Measurements from ENCODE around the gene HNRNPUL1.
"Not testable (repeated sequence)": the region's sequence is repeated elsewhere in the genome, so short reads cannot be mapped to it uniquely, and the experiment has no call there.

Gene HNRNPUL1

GRCh38 chr19:41273076-41273475, 8.9 kb downstream of the HNRNPUL1 start:
- no peak for TF ChIP-seq CTCF (IDR thresholded peaks at IDR 0.05; ENCODE audit: low read depth, low read length)
- no peak for DNase-seq
- Histone ChIP-seq H3K36me3 (peaks cover 98% of the 10 kb centered on the region), H3K27ac (no peak overlapping the region), H3K9me3 (ENCODE audit: severe bottlenecking) (no peaks in the 10 kb centered on the region), H3K4me3 (ENCODE audit: low read depth, low read length) (no peak overlapping the region), H3K27me3 (ENCODE audit: insufficient read depth, low read depth, severe bottlenecking) (no peaks in the 10 kb centered on the region)

GRCh38 chr19:41274802-41275201, 10.6 kb downstream of the HNRNPUL1 start:
- DNase-seq: no peak
- Histone ChIP-seq H3K9me3 (ENCODE audit: severe bottlenecking) (no peaks in the 10 kb centered on the region), H3K4me3 (ENCODE audit: low read depth, low read length) (no peak overlapping the region), H3K27me3 (ENCODE audit: insufficient read depth, low read depth, severe bottlenecking) (no peaks in the 10 kb centered on the region), H3K36me3 (peaks cover 98% of the 10 kb centered on the region), H3K27ac (peak overlapping the region; percentile 7)
- TF ChIP-seq CTCF (IDR thresholded peaks at IDR 0.05; ENCODE audit: low read depth, low read length): no peak

GRCh38 chr19:41276231-41276630, 12.1 kb downstream of the HNRNPUL1 start:
- peaks cover 98% of the 10 kb centered on the region for H3K36me3 ChIP-seq
- no peak for TF ChIP-seq CTCF (IDR thresholded peaks at IDR 0.05; ENCODE audit: low read depth, low read length)
- no peak for DNase-seq
- peak overlapping the region; percentile 86 for H3K27ac ChIP-seq
- H3K27me3 ChIP-seq (ENCODE audit: insufficient read depth, low read depth, severe bottlenecking): no peaks in the 10 kb centered on the region
- no peaks in the 10 kb centered on the region for H3K9me3 ChIP-seq (ENCODE audit: severe bottlenecking)
- H3K4me3 ChIP-seq (ENCODE audit: low read depth, low read length): no peak overlapping the region

- peak overlapping the region; percentile 86; the same call in 1 of the 2 replicates for H3K27ac ChIP-seq
- H3K36me3 ChIP-seq: peaks cover 95% of the 10 kb centered on the region
- TF ChIP-seq CTCF (IDR thresholded peaks at IDR 0.05; ENCODE audit: low read depth, low read length): no peak
- H3K27me3 ChIP-seq (ENCODE audit: insufficient read depth, low read depth, severe bottlenecking): no peaks in the 10 kb centered on the region
- no peak for DNase-seq
- no peak overlapping the region for H3K4me3 ChIP-seq (ENCODE audit: low read depth, low read length)
- H3K9me3 ChIP-seq (ENCODE audit: severe bottlenecking): no peaks in the 10 kb centered on the region
Measured at GRCh38 chr19:41278478-41278877, 14.3 kb downstream of the HNRNPUL1 start.

GRCh38 chr19:41288673-41289530, 24.7 kb downstream of the HNRNPUL1 start:
- H3K4me3 ChIP-seq (ENCODE audit: low read depth, low read length): no peak overlapping the region
- DNase-seq: no peak

GRCh38 chr19:41289814-41290213, 25.6 kb downstream of the HNRNPUL1 start:
- H3K27ac ChIP-seq; H3K4me3 ChIP-seq (ENCODE audit: low read depth, low read length); H3K27me3 ChIP-seq (ENCODE audit: insufficient read depth, low read depth, severe bottlenecking); DNase-seq; H3K9me3 ChIP-seq (ENCODE audit: severe bottlenecking): not testable (repeated sequence)
- peaks cover 92% of the 10 kb centered on the region for H3K36me3 ChIP-seq

More at GRCh38 chr19:41288673-41289530, 24.7 kb downstream of the HNRNPUL1 start:
- TF ChIP-seq CTCF (IDR thresholded peaks at IDR 0.05; ENCODE audit: low read depth, low read length): no peak
- Histone ChIP-seq H3K27ac (no peak overlapping the region), H3K27me3 (ENCODE audit: insufficient read depth, low read depth, severe bottlenecking) (no peaks in the 10 kb centered on the region), H3K9me3 (ENCODE audit: severe bottlenecking) (no peaks in the 10 kb centered on the region), H3K36me3 (peaks cover 91% of the 10 kb centered on the region)
